Hepatocyte (in vitro differentiated cells): ENCODE data around the gene DEFB125. TPM values are rescaled to one million over a fixed set of nuclear protein-coding genes. Genes with fewer than 3 reads are reported as not detected.

Experiments used
- DNase-seq: peaks from one replicate; pipeline ENCODE4 v3.0.0-alpha.2; 2016; ENCODE audit warnings: low spot score
- H2AFZ ChIP-seq: fragments of 200-600 bp; sonication (generic); 2 replicates; pipeline ENCODE4 v1.6.0; 2016; ENCODE audit warnings: antibody characterized with exemption, mild to moderate bottlenecking
- H3K27ac ChIP-seq: fragments of 200-600 bp; sonication (generic); 2 replicates; pipeline ENCODE4 v1.5.1; 2016; ENCODE audit warnings: mild to moderate bottlenecking
- H3K27me3 ChIP-seq: fragments of 200-600 bp; sonication (generic); 2 replicates; pipeline ENCODE4 v1.6.1; 2016
- H3K36me3 ChIP-seq: fragments of 200-600 bp; sonication (generic); replicated peaks from 2 replicates; pipeline ENCODE4 v1.5.1; 2016; ENCODE audit warnings: low read depth; ENCODE audit not compliant: insufficient read depth
- H3K4me1 ChIP-seq: fragments of 200-600 bp; sonication (generic); 2 replicates; pipeline ENCODE4 v1.5.1; 2016; ENCODE audit warnings: mild to moderate bottlenecking, moderate library complexity; ENCODE audit not compliant: insufficient read depth
- H3K4me2 ChIP-seq: fragments of 200-600 bp; sonication (generic); 2 replicates; pipeline ENCODE4 v1.6.0; 2016
- H3K4me3 ChIP-seq: fragments of 200-600 bp; sonication (generic); 2 replicates; pipeline ENCODE4 v1.5.1; 2016; ENCODE audit warnings: mild to moderate bottlenecking
- H3K79me2 ChIP-seq: fragments of 200-600 bp; sonication (generic); 2 replicates; pipeline ENCODE4 v1.6.0; 2017; ENCODE audit warnings: mild to moderate bottlenecking
- H3K9me2 ChIP-seq: fragments of 200-600 bp; sonication (generic); replicated peaks from 2 replicates; pipeline ENCODE4 v1.6.0; 2017; ENCODE audit warnings: mild to moderate bottlenecking; ENCODE audit not compliant: insufficient read depth
- H3K9me3 ChIP-seq: fragments of 200-600 bp; sonication (generic); 2 replicates; pipeline ENCODE4 v1.5.1; 2016; ENCODE audit warnings: low read depth, mild to moderate bottlenecking
- H4K20me1 ChIP-seq: fragments of 200-600 bp; sonication (generic); 2 replicates; pipeline ENCODE4 v1.6.0; 2016; ENCODE audit warnings: mild to moderate bottlenecking; ENCODE audit not compliant: insufficient read depth, poor library complexity, severe bottlenecking
- CTCF ChIP-seq: fragments of 200-600 bp; sonication (generic); IDR thresholded peaks from 2 replicates; pipeline ENCODE4 v1.5.1; 2016; ENCODE audit warnings: antibody characterized with exemption, mild to moderate bottlenecking; ENCODE audit not compliant: poor library complexity
- EZH2 ChIP-seq: fragments of 200-600 bp; sonication (generic); IDR thresholded peaks from 2 replicates; pipeline ENCODE4 v1.6.1; 2016; ENCODE audit warnings: antibody characterized with exemption, mild to moderate bottlenecking, borderline replicate concordance
- EZH2phosphoT487 ChIP-seq: fragments of 200-600 bp; sonication (generic); IDR thresholded peaks from one replicate; pipeline ENCODE4 v1.6.1; 2018; ENCODE audit warnings: antibody characterized with exemption, mild to moderate bottlenecking, low read depth, moderate library complexity; ENCODE audit not compliant: unreplicated experiment, severe bottlenecking
- WGBS: methylation state at CpG from one replicate; pipeline ENCODE4 v1.1.6; 2016; ENCODE audit warnings: low lambda C conversion rate; ENCODE audit errors: missing lambda C conversion rate; 5-methylcytosine and 5-hydroxymethylcytosine counted together
- polyA plus RNA-seq: library from polyadenylated mRNA; unstranded; fragments of >200 nt; fragmentation: Nextera tagmentation; extraction: Ambion mirVana; gene quantifications from 2 replicates; pipeline ENCODE4 v1.2.1, GENCODE V29; 2016
- total RNA-seq: library from RNA; depleted of rRNA; stranded (reverse); fragments of >200 nt; gene quantifications from 2 replicates; pipeline ENCODE4 v1.2.3, GENCODE V29; 2014

DEFB125 gene
- not detected in 2 replicates for total RNA-seq
- polyA plus RNA-seq, result not detected in 2 replicates

- no peak within 1 kb of the TSS for H3K4me3 ChIP-seq
- no peaks in the 10 kb centered on the region for H3K79me2 ChIP-seq
- H3K27me3 ChIP-seq, result no peaks in the 10 kb centered on the region
- H3K9me2 ChIP-seq, result no peaks in the 10 kb centered on the region
- H3K4me1 ChIP-seq, result no peaks in the 10 kb centered on the region
- WGBS, result 65% methylated on average over 3 of the region's 3 CpGs
- H3K27ac ChIP-seq, result no peak within 1 kb of the TSS
- DNase-seq, result no peak
- no peak within 1 kb of the TSS for H2AFZ ChIP-seq
- H3K4me2 ChIP-seq, result no peak within 1 kb of the TSS
- H4K20me1 ChIP-seq, result no peaks in the 10 kb centered on the region
- H3K9me3 ChIP-seq, result peaks cover 5% of the 10 kb centered on the region
- no peaks in the 10 kb centered on the region for H3K36me3 ChIP-seq
- TF ChIP-seq CTCF, result no peak
- TF ChIP-seq EZH2, result no peak
- no peak for TF ChIP-seq EZH2phosphoT487
Measured at GRCh38 chr20:87401-87800, at the start of gene DEFB125. Gene DEFB125, plus strand, starts transcription at chr20:87672. Its CDS starts 38 bp downstream, at chr20:87710.

- TF ChIP-seq CTCF (no peak), EZH2 (no peak), EZH2phosphoT487 (no peak)
- no peaks in the 10 kb centered on the region for H3K79me2 ChIP-seq
- no peaks in the 10 kb centered on the region for H3K27me3 ChIP-seq
- H3K27ac ChIP-seq, result no peak overlapping the region
- H3K9me2 ChIP-seq, result no peaks in the 10 kb centered on the region
- H4K20me1 ChIP-seq, result no peaks in the 10 kb centered on the region
- H3K9me3 ChIP-seq, result no peaks in the 10 kb centered on the region
- H3K4me3 ChIP-seq, result no peak overlapping the region
- no peak overlapping the region for H3K4me2 ChIP-seq
- no peaks in the 10 kb centered on the region for H3K4me1 ChIP-seq
- H2AFZ ChIP-seq, result no peak overlapping the region
- no peaks in the 10 kb centered on the region for H3K36me3 ChIP-seq
- WGBS, result 65% methylated on average over 6 of the region's 6 CpGs
- DNase-seq, result no peak
Measured at GRCh38 chr20:60035-60918, 27.2 kb upstream of the DEFB125 start.

- H3K4me1 ChIP-seq, result no peaks in the 10 kb centered on the region
- no peak overlapping the region for H3K4me3 ChIP-seq
- H3K27ac ChIP-seq, result no peak overlapping the region
- H3K79me2 ChIP-seq, result no peaks in the 10 kb centered on the region
- WGBS, result 80% methylated on average over 1 of the region's 1 CpG
- H3K9me3 ChIP-seq, result no peaks in the 10 kb centered on the region
- no peak overlapping the region for H3K4me2 ChIP-seq
- no peaks in the 10 kb centered on the region for H4K20me1 ChIP-seq
- no peaks in the 10 kb centered on the region for H3K9me2 ChIP-seq
- H3K27me3 ChIP-seq, result no peaks in the 10 kb centered on the region
- no peak for DNase-seq
- TF ChIP-seq CTCF (no peak), EZH2 (no peak), EZH2phosphoT487 (no peak)
- no peaks in the 10 kb centered on the region for H3K36me3 ChIP-seq
- no peak overlapping the region for H2AFZ ChIP-seq
Measured at GRCh38 chr20:61230-61629, 26.2 kb upstream of the DEFB125 start.
